ENCODE data around the gene PLA2G15.

PLA2G15 gene

GRCh38 chr16:68233835-68234187 is 11.4 kb upstream of the PLA2G15 start:
- H3K79me2 ChIP-seq (ENCODE audit: control insufficient read depth, low read length), result no peaks in the 10 kb centered on the region
- H3K4me2 ChIP-seq (ENCODE audit: low read length), result no peak overlapping the region
- H3K4me3 ChIP-seq (ENCODE audit: low read length), result no peak overlapping the region
- peaks cover 34% of the 10 kb centered on the region for H3K4me1 ChIP-seq (ENCODE audit: control insufficient read depth, low read length)
- no peaks in the 10 kb centered on the region; the same call in 1 of the 2 replicates for H3F3A ChIP-seq (ENCODE audit: control insufficient read depth, insufficient read depth)
- TF ChIP-seq EZH2phosphoT487 (IDR thresholded peaks at IDR 0.05; ENCODE audit: borderline replicate concordance, low read length) (no peak), CTCF (IDR thresholded peaks at IDR 0.05; ENCODE audit: low read depth, low read length, poor library complexity, severe bottlenecking) (no peak)
- H4K20me1 ChIP-seq (ENCODE audit: control insufficient read depth, insufficient read depth, low read depth, low read length), result no peaks in the 10 kb centered on the region
- H3K27ac ChIP-seq (ENCODE audit: low read depth, low read length), result no peak overlapping the region
- H3K27me3 ChIP-seq (ENCODE audit: control insufficient read depth, low read length), result no peaks in the 10 kb centered on the region
- no peaks in the 10 kb centered on the region for H3K9me2 ChIP-seq (replicated peaks; ENCODE audit: control insufficient read depth, low read length)
- H3K9me3 ChIP-seq (ENCODE audit: control insufficient read depth, insufficient read depth, low read length), result no peaks in the 10 kb centered on the region
- no peaks in the 10 kb centered on the region; the same call in 1 of the 2 replicates for H3K36me3 ChIP-seq (ENCODE audit: control insufficient read depth, low read length)

GRCh38 chr16:68234188-68235107 is 10.7 kb upstream of the PLA2G15 start:
- H3K4me1 ChIP-seq (ENCODE audit: control insufficient read depth, low read length), result peaks cover 34% of the 10 kb centered on the region
- H3K27me3 ChIP-seq (ENCODE audit: control insufficient read depth, low read length), result no peaks in the 10 kb centered on the region
- no peaks in the 10 kb centered on the region; the same call in 1 of the 2 replicates for H3K36me3 ChIP-seq (ENCODE audit: control insufficient read depth, low read length)
- TF ChIP-seq EZH2phosphoT487 (IDR thresholded peaks at IDR 0.05; ENCODE audit: borderline replicate concordance, low read length) (no peak), CTCF (IDR thresholded peaks at IDR 0.05; ENCODE audit: low read depth, low read length, poor library complexity, severe bottlenecking) (no peak)
- no peak overlapping the region for H3K4me2 ChIP-seq (ENCODE audit: low read length)
- no peak overlapping the region for H3K27ac ChIP-seq (ENCODE audit: low read depth, low read length)
- no peak overlapping the region for H3K4me3 ChIP-seq (ENCODE audit: low read length)
- no peaks in the 10 kb centered on the region for H3K9me2 ChIP-seq (replicated peaks; ENCODE audit: control insufficient read depth, low read length)
- H3K79me2 ChIP-seq (ENCODE audit: control insufficient read depth, low read length), result no peaks in the 10 kb centered on the region
- H3K9me3 ChIP-seq (ENCODE audit: control insufficient read depth, insufficient read depth, low read length), result no peaks in the 10 kb centered on the region
- H3F3A ChIP-seq (ENCODE audit: control insufficient read depth, insufficient read depth), result no peaks in the 10 kb centered on the region; the same call in 1 of the 2 replicates
- no peaks in the 10 kb centered on the region for H4K20me1 ChIP-seq (ENCODE audit: control insufficient read depth, insufficient read depth, low read depth, low read length)

GRCh38 chr16:68235108-68235886 is 9.9 kb upstream of the PLA2G15 start:
- no peaks in the 10 kb centered on the region for H4K20me1 ChIP-seq (ENCODE audit: control insufficient read depth, insufficient read depth, low read depth, low read length)
- H3K27ac ChIP-seq (ENCODE audit: low read depth, low read length), result no peak overlapping the region
- no peak for TF ChIP-seq CTCF (IDR thresholded peaks at IDR 0.05; ENCODE audit: low read depth, low read length, poor library complexity, severe bottlenecking)
- no peak for TF ChIP-seq EZH2phosphoT487 (IDR thresholded peaks at IDR 0.05; ENCODE audit: borderline replicate concordance, low read length)
- H3F3A ChIP-seq (ENCODE audit: control insufficient read depth, insufficient read depth), result no peaks in the 10 kb centered on the region; the same call in 1 of the 2 replicates
- H3K4me3 ChIP-seq (ENCODE audit: low read length), result no peak overlapping the region
- H3K4me1 ChIP-seq (ENCODE audit: control insufficient read depth, low read length), result peaks cover 38% of the 10 kb centered on the region
- H3K9me2 ChIP-seq (replicated peaks; ENCODE audit: control insufficient read depth, low read length), result no peaks in the 10 kb centered on the region
- H3K9me3 ChIP-seq (ENCODE audit: control insufficient read depth, insufficient read depth, low read length), result no peaks in the 10 kb centered on the region
- no peak overlapping the region for H3K4me2 ChIP-seq (ENCODE audit: low read length)
- no peaks in the 10 kb centered on the region for H3K79me2 ChIP-seq (ENCODE audit: control insufficient read depth, low read length)
- H3K27me3 ChIP-seq (ENCODE audit: control insufficient read depth, low read length), result no peaks in the 10 kb centered on the region
- H3K36me3 ChIP-seq (ENCODE audit: control insufficient read depth, low read length), result no peaks in the 10 kb centered on the region
